Ascending aorta (tissue), 2 donors: ENCODE results near the gene SOX12. TPM values are rescaled to one million over a fixed set of nuclear protein-coding genes. Genes with fewer than 3 reads are reported as not detected.

Experiments used
- DNase-seq, 2 donors: peaks; one replicate each; pipeline ENCODE4 v3.0.0-alpha.2; 2019; ENCODE audit warnings: low spot score in 2 of 2
- H3K27ac ChIP-seq, 2 donors: fragments of 200-600 bp; sonication (generic); one replicate each; pipeline ENCODE4 v1.5.1; 2016 to 2017; ENCODE audit warnings: mild to moderate bottlenecking in 1 of 2
- H3K27me3 ChIP-seq: fragments of 200-600 bp; sonication (generic); one replicate; pipeline ENCODE4 v1.5.1; 2017
- H3K36me3 ChIP-seq, 2 donors: fragments of 200-600 bp; sonication (generic); one replicate each; pipeline ENCODE4 v1.5.1; 2016
- H3K4me1 ChIP-seq, 2 donors: fragments of 200-600 bp; sonication (generic); one replicate each; pipeline ENCODE4 v1.5.1; 2016 to 2017; ENCODE audit warnings: mild to moderate bottlenecking in 1 of 2
- H3K4me3 ChIP-seq, 2 donors: fragments of 200-600 bp; sonication (generic); one replicate each; pipeline ENCODE4 v1.5.1; 2016 to 2017; ENCODE audit warnings: mild to moderate bottlenecking in 1 of 2
- H3K9me3 ChIP-seq, 2 donors: fragments of 200-600 bp; sonication (generic); one replicate each; pipeline ENCODE4 v1.5.1; 2016
- intact Hi-C: fragments of 100-400 bp; cut with DNase I; formaldehyde crosslinking; loops from one replicate; pipeline ENCODE4 v1.15.1; 2023
- total RNA-seq: library from RNA; depleted of rRNA; stranded (reverse); fragments of >200 nt; gene quantifications from one replicate; pipeline ENCODE4 v1.1.0, GENCODE V29; 2016
- TF ChIP-seq, protein P1 (sequence below), 3 experiments: fragments of 200-600 bp in 2 of 3; fragments of 450-650 bp in 1 of 3; sonication (generic) in 2 of 3; IDR thresholded peaks; one replicate each; pipeline ENCODE4 v1.5.1; 2016 to 2019; ENCODE audit warnings: antibody characterized with exemption in 3 of 3, mild to moderate bottlenecking in 1 of 3, moderate library complexity in 1 of 3

SOX12 gene
- total RNA-seq, 1 donor from 2014 or later: 6.2 TPM

DNA sequence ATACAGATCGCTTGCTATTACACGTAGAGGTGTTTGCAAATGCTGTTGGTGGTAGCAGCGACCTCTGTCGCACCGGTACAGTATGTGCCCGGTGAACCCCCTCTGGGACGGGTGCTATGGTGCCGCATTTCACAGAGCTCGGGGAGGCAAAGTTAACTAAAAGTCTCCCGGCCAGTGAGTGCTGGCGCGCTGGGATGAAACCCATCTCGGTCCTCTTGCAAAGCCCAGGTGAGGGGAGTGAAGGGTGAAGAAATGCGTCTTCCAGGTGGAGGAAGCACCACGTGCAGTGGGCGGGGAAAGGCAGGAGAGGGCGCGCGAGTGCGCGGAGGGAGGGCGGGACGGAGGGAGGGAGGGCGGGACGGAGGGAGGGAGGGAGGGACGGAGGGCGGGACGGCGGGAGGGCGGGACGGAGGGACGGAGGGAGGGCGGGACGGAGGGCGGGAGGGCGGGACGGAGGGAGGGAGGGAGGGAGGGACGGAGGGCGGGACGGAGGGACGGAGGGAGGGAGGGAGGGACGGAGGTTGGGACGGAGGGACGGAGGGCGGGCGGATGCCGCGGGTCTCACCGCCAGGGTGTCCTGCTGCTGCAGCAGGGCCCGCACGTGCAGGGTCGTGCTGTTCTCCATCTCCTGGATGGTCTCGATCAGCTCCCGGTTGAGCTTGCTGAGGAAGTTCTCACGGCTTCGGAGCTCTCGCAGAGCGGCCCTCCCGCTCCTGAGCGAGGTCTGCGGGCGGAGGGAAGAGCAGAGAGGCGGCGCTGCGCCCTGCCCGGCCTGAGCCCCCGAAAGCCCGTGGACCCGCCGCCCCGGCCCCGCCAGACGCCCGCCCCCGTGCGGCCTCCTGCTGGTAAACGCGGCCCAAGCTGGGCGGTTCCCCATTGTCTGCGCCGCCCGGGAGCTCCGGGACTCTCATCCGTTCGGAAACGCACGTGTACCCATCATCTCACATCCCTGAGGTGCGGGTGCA, 46.5 kb upstream of the SOX12 start:
- H3K27me3 ChIP-seq: no peaks in the 10 kb centered on the region
- intact Hi-C loops: no loop called here
- H3K4me3 ChIP-seq: peak overlapping the region in 1 of 2 donors; percentile 30
- peaks cover 17 to 26% of the 10 kb centered on the region in 2 donors for H3K36me3 ChIP-seq
- H3K4me1 ChIP-seq: no peaks in the 10 kb centered on the region
- DNase-seq: peak in 1 of 2 donors; percentile 57
- TF ChIP-seq, protein P1, sequence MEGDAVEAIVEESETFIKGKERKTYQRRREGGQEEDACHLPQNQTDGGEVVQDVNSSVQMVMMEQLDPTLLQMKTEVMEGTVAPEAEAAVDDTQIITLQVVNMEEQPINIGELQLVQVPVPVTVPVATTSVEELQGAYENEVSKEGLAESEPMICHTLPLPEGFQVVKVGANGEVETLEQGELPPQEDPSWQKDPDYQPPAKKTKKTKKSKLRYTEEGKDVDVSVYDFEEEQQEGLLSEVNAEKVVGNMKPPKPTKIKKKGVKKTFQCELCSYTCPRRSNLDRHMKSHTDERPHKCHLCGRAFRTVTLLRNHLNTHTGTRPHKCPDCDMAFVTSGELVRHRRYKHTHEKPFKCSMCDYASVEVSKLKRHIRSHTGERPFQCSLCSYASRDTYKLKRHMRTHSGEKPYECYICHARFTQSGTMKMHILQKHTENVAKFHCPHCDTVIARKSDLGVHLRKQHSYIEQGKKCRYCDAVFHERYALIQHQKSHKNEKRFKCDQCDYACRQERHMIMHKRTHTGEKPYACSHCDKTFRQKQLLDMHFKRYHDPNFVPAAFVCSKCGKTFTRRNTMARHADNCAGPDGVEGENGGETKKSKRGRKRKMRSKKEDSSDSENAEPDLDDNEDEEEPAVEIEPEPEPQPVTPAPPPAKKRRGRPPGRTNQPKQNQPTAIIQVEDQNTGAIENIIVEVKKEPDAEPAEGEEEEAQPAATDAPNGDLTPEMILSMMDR (IDR thresholded peaks at IDR 0.05): no peak
- no peak overlapping the region for H3K27ac ChIP-seq
- no peaks in the 10 kb centered on the region for H3K9me3 ChIP-seq

DNA sequence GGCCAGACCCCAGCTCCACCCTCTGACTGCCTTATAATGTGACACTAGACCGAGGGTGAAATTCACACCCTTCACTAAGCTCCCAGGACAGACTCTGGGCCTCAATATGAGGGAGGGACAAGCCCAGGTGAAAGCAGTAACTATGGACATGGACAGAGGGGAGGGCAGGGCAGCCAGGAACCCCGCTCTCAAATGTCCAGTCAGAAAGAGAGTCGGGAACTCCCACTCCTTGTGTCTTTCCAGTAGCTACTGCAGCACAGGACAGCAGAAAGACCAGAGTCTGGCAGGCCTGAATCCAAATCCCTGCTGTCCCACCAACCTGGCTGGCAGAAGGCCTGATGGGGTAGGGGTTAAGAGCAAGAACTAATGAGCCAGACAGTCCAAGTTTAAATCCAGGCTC, 41.2 kb upstream of the SOX12 start:
- peak in 1 of 2 donors; percentile 34 for DNase-seq
- Histone ChIP-seq H3K9me3 (no peaks in the 10 kb centered on the region), H3K36me3 (no peaks in the 10 kb centered on the region), H3K4me1 (no peaks in the 10 kb centered on the region), H3K27ac (no peak overlapping the region), H3K27me3 (no peaks in the 10 kb centered on the region), H3K4me3 (no peak overlapping the region)
- TF ChIP-seq, protein P1 (IDR thresholded peaks at IDR 0.05): no peak
- intact Hi-C loops: no loop called here

DNA sequence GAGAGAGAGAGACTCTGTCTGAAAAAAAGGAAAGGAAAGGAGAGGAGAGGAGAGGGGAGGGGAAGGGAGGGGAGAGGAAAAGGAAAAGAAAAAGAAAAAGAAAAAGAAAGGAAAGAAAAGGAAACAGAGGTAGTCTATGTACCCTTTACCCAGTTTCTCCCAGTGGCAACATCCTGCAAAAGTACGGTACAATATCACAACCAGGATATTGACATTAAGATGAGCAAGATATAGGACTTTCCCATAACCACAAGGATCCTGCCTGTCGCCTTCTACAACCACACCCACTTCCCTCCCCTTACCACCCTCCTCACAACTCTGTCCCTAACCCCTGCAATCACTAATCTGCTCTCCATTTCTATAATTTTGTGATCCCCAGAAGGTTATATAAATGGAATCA, 38.8 kb upstream of the SOX12 start:
- intact Hi-C loops: no loop called here
- no peak overlapping the region for H3K27ac ChIP-seq
- no peaks in the 10 kb centered on the region for H3K27me3 ChIP-seq
- TF ChIP-seq, protein P1 (IDR thresholded peaks at IDR 0.05): no peak
- peaks cover 5 to 9% of the 10 kb centered on the region in 2 donors for H3K4me1 ChIP-seq
- no peaks in the 10 kb centered on the region for H3K36me3 ChIP-seq
- no peaks in the 10 kb centered on the region for H3K9me3 ChIP-seq
- H3K4me3 ChIP-seq: no peak overlapping the region
- DNase-seq: no peak

DNA sequence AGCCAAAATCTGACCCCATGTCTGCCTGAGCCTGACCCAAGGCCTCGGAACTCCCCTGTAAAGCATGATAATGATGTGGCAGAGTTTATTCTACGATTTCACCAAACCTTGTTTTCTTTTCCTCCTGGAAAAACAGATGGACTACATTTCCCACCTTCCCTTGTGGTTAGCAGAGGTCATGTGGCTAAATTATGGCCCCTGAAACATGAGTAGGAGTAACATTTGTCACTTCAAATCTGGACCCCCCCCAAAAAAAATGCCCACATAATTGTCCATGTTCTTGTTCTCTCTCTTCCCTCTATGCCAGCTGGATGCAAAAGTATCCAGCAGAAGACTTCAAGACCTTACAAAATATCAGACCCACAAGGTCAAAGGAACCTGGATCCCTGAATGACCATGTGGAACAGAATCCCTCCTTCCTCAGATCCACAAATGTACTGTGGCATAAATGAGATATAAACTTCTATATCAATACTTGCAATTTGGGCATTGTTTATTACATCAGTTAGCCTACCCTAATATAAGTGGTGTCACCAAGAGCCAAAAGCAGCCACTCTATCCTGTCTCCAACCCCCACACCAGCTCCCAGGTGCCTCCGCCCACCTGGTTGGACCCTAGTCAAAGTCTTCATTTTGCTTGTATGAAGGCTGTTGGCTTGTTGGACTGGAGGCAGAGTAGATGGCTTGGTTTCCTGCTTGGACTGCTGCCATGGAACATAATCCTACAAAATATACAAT, 36.2 kb upstream of the SOX12 start:
- intact Hi-C loops: no loop called here
- H3K4me3 ChIP-seq: peak overlapping the region; percentile 77 to 79

DNA sequence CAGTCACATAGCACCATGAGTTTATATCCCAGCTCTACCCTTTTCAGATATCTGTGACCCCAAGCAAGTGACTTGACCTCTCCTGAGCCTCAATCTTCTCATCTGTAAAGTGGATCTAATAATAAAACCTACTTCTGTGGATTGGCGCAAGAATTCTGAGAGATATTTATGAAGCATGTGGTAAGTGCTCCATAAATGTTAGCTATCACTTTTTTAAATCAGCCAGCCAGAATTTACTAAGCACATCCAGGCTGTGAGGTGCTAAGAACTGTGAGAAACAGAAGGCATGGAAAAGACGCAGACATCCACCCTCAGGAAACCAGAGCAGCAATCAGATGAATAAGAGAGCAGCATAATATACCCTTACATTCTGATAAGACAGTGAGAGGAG, 35.7 kb upstream of the SOX12 start:
- DNase-seq: no peak
- peak overlapping the region; percentile 69 to 71 for H3K27ac ChIP-seq
- intact Hi-C loops: loop anchor here (1.0 kb wide), 2 partner anchors 21 to 35 kb away; no protein-coding TSS in a partner anchor
- no peaks in the 10 kb centered on the region for H3K36me3 ChIP-seq
- no peaks in the 10 kb centered on the region for H3K9me3 ChIP-seq
- H3K27me3 ChIP-seq: no peaks in the 10 kb centered on the region
- peaks cover 5 to 9% of the 10 kb centered on the region in 2 donors for H3K4me1 ChIP-seq
- peak overlapping the region; percentile 77 to 79 for H3K4me3 ChIP-seq
- TF ChIP-seq, protein P1 (IDR thresholded peaks at IDR 0.05): no peak

More for the DNA sequence above, 36.2 kb upstream of the SOX12 start:
- Histone ChIP-seq H3K27me3 (no peaks in the 10 kb centered on the region), H3K4me1 (peaks cover 5 to 9% of the 10 kb centered on the region in 2 donors), H3K27ac (no peak overlapping the region), H3K9me3 (no peaks in the 10 kb centered on the region), H3K36me3 (no peaks in the 10 kb centered on the region)
- TF ChIP-seq, protein P1 (IDR thresholded peaks at IDR 0.05): no peak
- no peak for DNase-seq
